Ectodermal cell (in vitro differentiated cells): Measurements from ENCODE around the gene NOS2.
"Not testable (repeated sequence)": the region's sequence is repeated elsewhere in the genome, so short reads cannot be mapped to it uniquely, and the experiment has no call there.

ENCODE experiments used
- H3K27ac ChIP-seq: 2 replicates; pipeline ENCODE4 v1.7.0; 2013; ENCODE audit warnings: mild to moderate bottlenecking, low read depth, low read length; ENCODE audit not compliant: insufficient read depth, poor library complexity, severe bottlenecking
- H3K27me3 ChIP-seq: 2 replicates; pipeline ENCODE4 v1.7.0; 2013; ENCODE audit warnings: mild to moderate bottlenecking, low read length; ENCODE audit not compliant: insufficient read depth, control insufficient read depth, poor library complexity, severe bottlenecking
- H3K36me3 ChIP-seq: one replicate; pipeline ENCODE4 v1.7.0; 2013; ENCODE audit warnings: low read length; ENCODE audit not compliant: control insufficient read depth, insufficient read depth
- H3K4me1 ChIP-seq: one replicate; pipeline ENCODE4 v1.7.0; 2013; ENCODE audit warnings: low read length; ENCODE audit not compliant: control insufficient read depth, insufficient read depth
- H3K4me3 ChIP-seq: 2 replicates; pipeline ENCODE4 v1.7.0; 2013; ENCODE audit warnings: low read depth, low read length, control low read depth; ENCODE audit not compliant: insufficient read depth
- H3K9me3 ChIP-seq: 2 replicates; pipeline ENCODE4 v1.7.0; 2013; ENCODE audit warnings: mild to moderate bottlenecking, low read length, moderate library complexity; ENCODE audit not compliant: control insufficient read depth
- WGBS, 2 experiments: methylation state at CpG; one replicate each; pipeline ENCODE4 v1.1.7; 2013; ENCODE audit warnings: missing lambda C conversion rate in 2 of 2; 5-methylcytosine and 5-hydroxymethylcytosine counted together

Gene NOS2

DNA sequence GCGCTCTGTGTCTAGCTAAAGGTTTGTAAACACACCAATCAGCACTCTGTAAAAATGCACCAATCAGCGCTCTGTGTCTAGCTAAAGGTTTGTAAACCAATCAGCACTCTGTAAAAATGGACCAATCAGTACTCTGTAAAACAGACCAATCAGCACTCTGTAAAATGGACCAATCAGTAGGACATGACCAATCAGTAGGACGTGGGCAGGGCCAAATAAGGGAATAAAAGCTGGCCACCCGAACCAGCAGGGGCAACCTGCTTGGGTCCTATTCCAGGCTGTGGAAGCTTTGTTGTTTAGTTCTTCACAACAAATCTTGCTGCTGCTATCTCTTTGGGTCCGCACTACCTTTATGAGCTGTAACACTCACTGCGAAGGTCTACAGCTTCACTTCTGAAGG lies 74.3 kb downstream of the NOS2 start:
- H3K27me3 ChIP-seq, H3K4me1 ChIP-seq, H3K36me3 ChIP-seq, H3K27ac ChIP-seq, H3K9me3 ChIP-seq, H3K4me3 ChIP-seq: not testable (repeated sequence)
- 92 to 95% methylated on average over 6 of the region's 6 CpGs for WGBS, 2 experiments

DNA sequence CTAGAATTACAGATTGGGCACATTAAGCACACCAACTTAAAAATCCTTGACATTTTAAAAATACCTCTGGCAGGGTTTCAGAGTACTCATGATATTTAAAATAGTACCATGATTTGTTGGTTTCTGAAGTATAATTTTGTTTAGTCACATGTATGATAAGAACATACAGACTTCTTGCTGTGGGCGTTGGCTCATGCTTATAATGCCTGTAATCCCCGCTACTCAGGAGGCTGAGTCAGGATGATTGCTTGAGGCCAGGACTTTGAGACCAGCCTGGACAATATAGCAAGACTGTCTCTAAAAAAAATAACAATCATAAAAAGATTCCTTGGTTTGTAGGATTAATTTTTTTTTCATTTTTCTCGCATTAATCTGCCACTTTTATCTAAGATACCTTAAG lies 78.5 kb downstream of the NOS2 start:
- Histone ChIP-seq H3K36me3 (no peaks in the 10 kb centered on the region), H3K27me3 (no peaks in the 10 kb centered on the region), H3K4me1 (no peaks in the 10 kb centered on the region), H3K4me3 (no peak overlapping the region), H3K9me3 (no peaks in the 10 kb centered on the region), H3K27ac (no peak overlapping the region)
- WGBS, 2 experiments, result 83 to 97% methylated on average over 2 of the region's 3 CpGs
